IMR-90 (cell line): ENCODE results near the gene CFAP157.

Source experiments
- BHLHE40 ChIP-seq: fragments of 150-350 bp; IDR thresholded peaks from 2 replicates; pipeline ENCODE4 v1.6.1; 2016; ENCODE audit warnings: mild to moderate bottlenecking, low read depth, low read length
- CEBPB ChIP-seq: IDR thresholded peaks from 2 replicates; pipeline ENCODE4 v1.6.1; 2012; ENCODE audit warnings: low read depth, low read length, improper control_type of control experiment
- CHD1 ChIP-seq: IDR thresholded peaks from 2 replicates; pipeline ENCODE4 v1.6.1; 2012; ENCODE audit warnings: low read depth, low read length, improper control_type of control experiment
- CTCF ChIP-seq: conservative IDR thresholded peaks from 2 replicates; pipeline ENCODE4 v1.5.1; 2012; ENCODE audit warnings: mild to moderate bottlenecking, low read depth, low read length, improper control_type of control experiment
- ELK1 ChIP-seq: fragments of 150-350 bp; IDR thresholded peaks from 2 replicates; pipeline ENCODE4 v1.6.1; 2016; ENCODE audit warnings: low read depth, mild to moderate bottlenecking, low read length, moderate library complexity, borderline replicate concordance
- POLR2A ChIP-seq: IDR thresholded peaks from 2 replicates; pipeline ENCODE4 v1.6.1; 2012; ENCODE audit warnings: mild to moderate bottlenecking, low read depth, low read length
- RAD21 ChIP-seq: IDR thresholded peaks from 2 replicates; pipeline ENCODE4 v1.6.1; 2012; ENCODE audit warnings: low read length, improper control_type of control experiment
- RCOR1 ChIP-seq: IDR thresholded peaks from 2 replicates; pipeline ENCODE4 v1.6.1; 2012; ENCODE audit warnings: mild to moderate bottlenecking, low read length, improper control_type of control experiment; ENCODE audit not compliant: insufficient replicate concordance
- SMC3 ChIP-seq: fragments of 150-350 bp; IDR thresholded peaks from 2 replicates; pipeline ENCODE4 v1.6.1; 2016; ENCODE audit warnings: low read depth, mild to moderate bottlenecking, antibody characterized with exemption, low read length, moderate library complexity
- USF2 ChIP-seq: fragments of 150-350 bp; IDR thresholded peaks from 2 replicates; pipeline ENCODE4 v1.6.1; 2017; ENCODE audit warnings: mild to moderate bottlenecking, antibody characterized with exemption, low read length, low read depth

- TF ChIP-seq USF2 (no peak; the same call in 1 of the 2 replicates), CTCF (no peak), CEBPB (no peak), SMC3 (no peak), ELK1 (no peak), BHLHE40 (no peak), CHD1 (no peak), RAD21 (no peak), RCOR1 (no peak), POLR2A (peak; percentile 43; the same call in 1 of the 2 replicates)
Measured at GRCh38 chr9:127715470-127716337, 8.9 kb downstream of the CFAP157 start, which contains the start of the genes PTRH1 and TTC16.
